Right renal cortex interstitium (tissue), 3 donors: ENCODE measurements around the gene MEG3. TPM values are rescaled to one million over a fixed set of nuclear protein-coding genes. Genes with fewer than 3 reads are reported as not detected.
"Not testable (repeated sequence)": the region's sequence is repeated elsewhere in the genome, so short reads cannot be mapped to it uniquely, and the experiment has no call there.

Source experiments
- DNase-seq, 3 donors: peaks; one replicate each; pipeline ENCODE4 v3.0.0-alpha.2; 2013; ENCODE audit warnings: low read depth in 3 of 3, low spot score in 2 of 3
- polyA plus RNA-seq, 3 donors: library from polyadenylated mRNA; unstranded; fragments of 120-200 nt; gene quantifications; one replicate each; pipeline ENCODE4 v1.2.1, GENCODE V29; 2013; ENCODE audit not compliant: insufficient read length in 3 of 3

The MEG3 gene
- polyA plus RNA-seq, 3 donors = 44.0 to 64.3 (median 62.0) TPM

DNA sequence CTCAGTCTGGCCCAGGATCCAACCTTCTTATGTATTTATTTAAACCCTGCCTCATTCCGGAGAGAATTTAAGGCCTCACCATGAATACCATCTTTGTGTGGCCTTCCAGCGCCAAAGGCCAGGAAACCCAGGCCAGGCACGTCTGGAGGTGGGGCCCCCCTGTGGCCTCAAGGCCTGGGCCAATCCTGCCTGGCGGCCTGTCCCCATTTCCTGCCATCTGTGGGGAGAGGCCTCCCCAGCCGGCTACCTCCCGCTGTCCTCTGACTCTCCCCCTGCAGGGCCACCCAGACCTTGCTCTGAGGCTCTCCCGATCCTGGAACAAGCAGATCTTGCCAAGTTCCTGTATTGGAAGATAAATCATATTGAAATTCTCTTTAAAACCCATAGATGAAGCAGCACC is 37.4 kb upstream of the MEG3 start:
- no peak for DNase-seq

DNA sequence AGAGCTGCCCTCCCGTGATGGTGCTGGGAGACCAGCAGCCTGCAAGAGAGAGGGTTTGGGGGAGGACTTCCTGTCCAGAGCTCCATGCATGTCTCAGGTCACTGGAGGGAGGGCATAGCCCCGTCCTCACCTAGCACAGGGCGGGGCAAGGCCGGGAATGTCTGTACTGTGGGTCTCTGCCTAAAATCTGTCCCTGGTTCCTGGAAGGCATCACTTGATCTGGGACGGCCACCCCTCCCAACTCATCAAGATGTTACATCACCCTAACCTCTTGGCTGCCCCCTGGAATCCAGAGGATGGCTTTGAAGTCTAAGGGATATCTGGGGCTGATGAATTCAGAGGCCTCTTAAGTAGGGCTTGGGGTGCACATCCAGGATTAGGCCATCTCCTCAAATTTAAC is 37.0 kb upstream of the MEG3 start:
- no peak for DNase-seq

DNA sequence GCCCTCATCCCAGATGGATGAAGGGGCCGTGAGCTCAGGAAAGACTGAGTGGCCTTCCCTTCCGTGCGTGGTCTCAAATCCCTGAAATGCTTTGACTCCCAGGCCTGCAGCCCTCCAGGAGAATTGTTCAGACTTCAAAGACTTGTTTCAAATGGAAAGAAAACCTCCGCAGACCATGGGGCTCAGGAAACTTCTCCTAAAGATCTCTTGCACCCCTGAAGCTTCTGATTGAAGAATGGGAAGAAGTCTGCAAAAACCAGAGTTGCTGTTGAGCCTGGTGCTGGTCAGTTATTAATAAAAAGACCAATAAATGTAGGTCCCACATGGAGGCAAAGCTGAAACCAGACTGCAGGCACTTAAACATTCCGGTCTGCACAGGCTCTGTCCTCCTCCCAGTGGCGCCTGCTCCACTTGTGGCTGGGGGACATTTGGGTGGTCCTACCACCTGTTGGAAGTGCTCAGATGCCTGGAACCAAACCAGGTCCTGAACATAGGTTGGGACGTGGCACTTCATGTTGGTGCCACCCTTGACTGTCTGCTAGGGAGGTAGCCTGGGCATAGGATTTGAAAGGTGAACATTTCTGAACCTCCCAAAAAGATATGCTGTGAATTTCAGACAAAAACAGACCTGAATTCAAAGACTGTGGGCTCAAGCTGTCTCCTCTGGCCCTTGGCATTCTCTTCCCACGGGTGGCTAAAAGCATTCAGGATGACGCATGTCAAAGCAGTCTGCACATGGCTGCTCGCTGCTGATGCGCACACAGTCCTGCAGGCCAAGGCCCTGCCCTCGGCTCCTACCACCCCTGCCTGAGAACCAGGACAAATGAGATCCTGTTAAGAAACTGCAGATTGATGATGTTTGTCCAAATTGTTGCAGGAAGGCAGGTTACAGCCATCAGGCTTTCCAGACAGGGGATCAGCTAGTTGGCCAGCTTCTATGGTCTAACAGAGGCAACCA is 36.2 kb upstream of the MEG3 start:
- no peak for DNase-seq

DNA sequence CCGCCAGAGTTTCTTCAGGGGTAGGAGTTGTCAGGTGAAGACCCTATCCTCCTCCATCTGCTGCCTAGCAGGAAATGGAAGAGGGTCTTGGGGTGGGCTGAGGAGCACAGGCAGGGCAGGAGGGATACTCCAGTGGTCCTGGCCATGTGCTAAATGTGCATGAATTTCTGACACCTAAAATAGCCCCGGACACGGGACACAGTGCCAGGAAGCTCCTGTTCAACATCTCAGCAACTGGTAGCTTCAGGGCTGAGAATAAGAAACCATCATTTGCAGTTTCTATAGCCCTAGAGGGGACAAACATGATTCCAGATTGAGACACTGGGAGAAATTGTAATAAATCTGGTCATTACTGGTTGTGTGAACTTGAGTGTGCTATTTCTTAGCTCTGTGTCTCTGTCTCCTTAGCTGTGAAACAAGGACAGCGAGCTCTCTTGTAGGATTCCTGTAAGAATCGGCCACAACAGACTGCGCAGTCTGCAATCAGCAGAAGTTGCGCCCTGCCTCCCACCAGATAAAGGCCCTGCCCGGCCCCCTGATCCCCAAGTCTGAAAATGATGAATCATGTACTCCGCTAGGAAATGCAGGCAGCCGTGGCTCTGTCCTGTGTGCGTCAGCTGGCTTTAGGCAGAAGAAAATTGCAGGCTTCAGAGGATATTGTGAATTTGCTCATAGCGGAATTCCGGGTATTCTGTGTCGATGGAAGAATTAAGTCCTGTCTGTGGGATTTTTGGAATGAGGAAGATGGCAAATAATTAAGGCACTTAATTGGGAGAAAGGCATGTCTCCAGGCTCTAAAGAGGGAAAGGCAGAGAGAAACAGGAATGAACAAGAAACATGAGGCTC is 35.2 kb upstream of the MEG3 start:
- DNase-seq = no peak

GRCh38 chr14:100791348-100791735 is 34.6 kb upstream of the MEG3 start:
- DNase-seq = no peak

DNA sequence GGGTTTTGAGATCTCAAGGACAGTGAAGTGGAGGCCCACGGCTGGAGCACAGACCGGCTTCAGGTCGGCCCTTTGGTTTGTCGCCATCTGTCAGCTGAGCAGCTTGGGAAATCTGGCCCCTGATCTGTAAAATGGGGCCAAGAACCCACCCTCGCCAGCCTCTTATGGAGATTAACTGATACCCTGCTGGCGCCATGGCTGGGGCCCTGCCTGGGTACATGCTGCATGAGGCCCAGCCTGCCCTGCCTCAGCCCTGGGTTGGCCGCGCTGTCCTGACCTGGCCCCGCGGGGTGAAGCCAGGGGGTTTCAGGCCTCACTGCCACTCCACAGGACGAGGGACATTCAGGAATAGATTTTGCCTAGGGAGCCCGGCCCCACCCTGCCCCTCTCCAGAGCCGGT is 33.9 kb upstream of the MEG3 start:
- no peak for DNase-seq

DNA sequence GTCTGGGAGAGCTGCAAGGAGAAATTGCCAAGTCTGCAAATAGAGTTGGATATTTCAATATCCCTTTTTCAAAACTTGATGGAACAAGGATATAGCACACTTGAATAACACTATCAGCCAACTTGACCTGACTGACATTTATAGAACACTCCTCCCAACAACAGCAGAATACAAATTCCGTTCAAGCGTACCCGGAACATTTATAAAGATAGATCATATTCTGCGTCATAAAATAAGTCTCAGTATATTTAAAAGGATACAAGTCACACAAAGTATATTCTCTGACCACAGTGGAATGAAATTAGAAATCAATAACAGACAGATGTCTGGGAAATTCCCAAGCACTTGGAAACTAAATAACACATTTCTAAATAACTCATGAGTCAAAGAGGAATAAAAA is 29.0 kb upstream of the MEG3 start:
- no peak for DNase-seq

GRCh38 chr14:100800041-100800440 is 25.9 kb upstream of the MEG3 start:
- DNase-seq = no peak

- not testable (repeated sequence) for DNase-seq
Measured at GRCh38 chr14:100801433-100801832, 24.5 kb upstream of the MEG3 start.

GRCh38 chr14:100802179-100802578 is 23.7 kb upstream of the MEG3 start:
- no peak for DNase-seq

- no peak for DNase-seq
Measured at GRCh38 chr14:100802766-100803165, 23.2 kb upstream of the MEG3 start.

- no peak for DNase-seq
Measured at GRCh38 chr14:100803226-100803625, 22.7 kb upstream of the MEG3 start.

GRCh38 chr14:100803676-100804075 is 22.2 kb upstream of the MEG3 start:
- no peak for DNase-seq

DNA sequence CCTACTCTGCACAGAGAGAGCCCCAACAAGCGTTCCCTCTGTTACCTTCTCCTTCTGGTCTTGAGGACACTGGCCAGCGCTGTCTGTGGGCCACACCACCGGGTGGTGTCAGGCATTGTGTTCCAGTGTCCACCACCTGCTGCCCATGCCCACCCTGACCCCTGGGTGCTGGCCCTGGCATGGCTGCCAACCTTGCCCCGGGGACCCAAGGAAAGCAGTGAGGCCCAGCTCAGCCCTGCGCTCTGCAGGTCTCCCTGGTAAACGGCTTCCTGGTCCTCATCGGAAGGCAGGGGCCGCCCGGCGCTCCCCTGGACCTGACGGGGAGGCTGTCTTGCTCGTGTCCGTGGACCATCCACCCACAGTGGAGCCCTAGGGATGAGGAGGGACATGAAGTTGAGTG is 21.8 kb upstream of the MEG3 start:
- DNase-seq = no peak

DNA sequence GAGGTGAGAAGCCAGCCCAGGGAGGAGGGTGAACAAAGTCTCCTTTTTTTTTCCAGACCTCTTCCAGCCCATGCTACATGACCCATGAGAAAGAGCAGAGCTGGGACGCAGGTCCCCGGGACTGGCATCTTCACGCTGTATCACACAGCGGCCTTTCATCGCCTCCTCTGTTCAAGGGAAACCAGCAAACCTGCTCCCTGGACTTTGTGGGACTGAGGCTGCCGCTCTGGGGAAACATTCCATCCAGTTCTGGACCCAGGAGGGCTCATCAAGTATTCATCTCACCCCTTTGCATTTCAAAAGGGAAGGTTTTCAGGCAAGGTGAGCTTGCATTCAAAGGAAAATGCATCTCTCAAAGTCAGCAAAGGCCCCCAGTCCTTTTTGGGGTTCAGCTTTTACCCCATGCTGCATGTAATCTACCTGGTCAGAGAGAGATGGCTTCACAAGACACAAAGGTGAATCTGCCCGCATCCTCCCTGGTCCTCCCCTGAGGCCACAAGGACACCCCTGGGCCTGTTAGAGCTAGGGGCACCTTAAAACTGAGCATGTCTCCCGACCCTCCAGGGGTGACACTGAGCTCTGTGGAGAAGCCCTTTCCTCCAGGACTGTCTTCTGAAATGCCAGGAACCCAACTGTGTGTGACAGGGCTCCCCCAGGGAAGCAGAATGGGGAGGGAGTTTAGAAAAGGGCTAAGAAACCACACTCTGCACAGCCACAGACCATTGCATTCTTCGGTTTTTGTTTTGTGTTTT is 21.2 kb upstream of the MEG3 start:
- no peak for DNase-seq

DNA sequence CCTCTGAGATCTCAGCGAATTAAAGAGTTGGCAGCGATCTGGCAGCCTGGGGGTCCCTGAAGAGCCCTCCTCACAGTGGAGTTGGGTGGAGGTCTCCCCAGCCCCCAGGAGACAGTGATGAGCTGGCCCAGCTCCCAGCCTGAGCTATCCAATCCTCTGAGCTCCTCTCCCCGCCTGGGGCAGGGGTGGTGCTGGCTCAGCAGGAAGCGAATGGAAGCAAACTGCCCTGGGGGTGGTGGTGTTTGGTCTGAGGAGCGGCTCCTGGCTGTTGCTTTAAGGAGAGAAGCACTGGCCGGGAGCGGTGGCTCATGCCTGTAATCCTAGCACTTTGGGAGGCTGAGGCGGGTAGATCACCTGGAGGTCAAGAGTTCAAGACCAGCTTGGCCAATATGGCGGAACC is 19.5 kb upstream of the MEG3 start:
- no peak for DNase-seq

DNA sequence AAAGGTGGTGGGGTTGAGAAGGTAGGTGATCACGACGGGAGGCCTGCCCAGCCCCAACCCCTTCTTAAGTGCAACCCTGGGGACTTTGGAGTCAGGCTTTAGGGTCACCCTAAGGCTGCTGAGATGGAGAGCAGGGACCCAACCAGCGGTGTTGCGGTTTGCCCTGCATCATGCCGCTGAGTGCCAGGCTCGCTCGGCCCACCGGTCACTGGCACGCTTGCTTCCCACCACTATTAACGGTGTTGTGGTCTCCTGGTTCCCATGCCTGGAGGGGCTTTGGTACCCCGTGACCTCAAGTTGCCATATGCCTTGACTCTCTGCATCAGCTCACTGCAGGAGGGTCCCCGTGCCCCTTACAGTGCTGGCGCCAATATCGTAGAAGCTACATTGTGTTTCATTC is 18.4 kb upstream of the MEG3 start:
- no peak for DNase-seq

GRCh38 chr14:100807979-100808734 is 17.8 kb upstream of the MEG3 start:
- DNase-seq = no peak

GRCh38 chr14:100810435-100810834 is 15.5 kb upstream of the MEG3 start:
- no peak for DNase-seq

DNA sequence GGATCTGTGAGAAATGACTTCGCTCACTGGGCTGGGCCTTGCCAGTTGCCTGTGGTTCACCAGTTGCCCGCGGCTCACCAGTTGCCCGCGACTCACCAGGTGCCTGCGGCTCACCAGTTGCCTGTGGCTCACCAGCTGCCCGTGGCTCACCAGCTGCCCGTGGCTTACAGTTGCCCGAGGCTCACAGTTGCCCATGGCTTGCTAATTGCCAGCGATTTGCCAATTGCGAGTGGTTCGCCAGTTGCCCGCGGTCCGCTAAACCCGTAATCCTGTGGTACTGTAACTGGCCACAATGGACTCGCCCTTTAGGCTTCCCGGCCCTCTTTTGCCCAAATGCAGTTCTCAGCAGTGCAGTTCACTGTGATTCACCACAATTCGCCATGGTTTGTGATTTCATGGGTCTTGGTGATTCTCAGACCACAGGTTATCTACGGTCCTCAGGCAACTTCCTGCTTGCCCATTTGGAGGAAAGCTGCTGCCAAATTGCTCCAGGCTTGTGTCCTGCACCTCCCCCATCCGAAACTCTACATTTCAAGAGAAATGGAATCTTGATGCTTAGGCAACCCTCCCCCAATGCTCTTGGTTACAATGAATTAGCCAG is 15.0 kb upstream of the MEG3 start:
- DNase-seq = no peak
